Lower leg skin (tissue), 4 donors: Measurements from ENCODE around the gene KLHL42. TPM values are rescaled to one million over a fixed set of nuclear protein-coding genes. Genes with fewer than 3 reads are reported as not detected.

Source experiments
- DNase-seq, 2 donors: peaks; one replicate each; pipeline ENCODE4 v3.0.0-alpha.2; 2019; ENCODE audit warnings: low spot score in 2 of 2
- H3K4me3 ChIP-seq: fragments of 200-600 bp; sonication (generic); 2 replicates; pipeline ENCODE4 v1.5.1; 2017; ENCODE audit warnings: mild to moderate bottlenecking, low read depth; ENCODE audit not compliant: poor library complexity, severe bottlenecking
- CTCF ChIP-seq, 3 donors: fragments of 450-650 bp; IDR thresholded peaks; one replicate each; pipeline ENCODE4 v1.5.1; 2016; ENCODE audit warnings: antibody characterized with exemption in 3 of 3, mild to moderate bottlenecking in 3 of 3, moderate library complexity in 2 of 3
- POLR2A ChIP-seq, 2 donors: fragments of 450-650 bp; IDR thresholded peaks; one replicate each; pipeline ENCODE4 v1.6.1; 2016 to 2017; ENCODE audit warnings: antibody characterized with exemption in 2 of 2, mild to moderate bottlenecking in 1 of 2, moderate library complexity in 1 of 2
- WGBS, 2 donors: methylation state at CpG; one replicate each; pipeline ENCODE4 v1.1.5; 2018; 5-methylcytosine and 5-hydroxymethylcytosine counted together
- intact Hi-C: fragments of 100-400 bp; cut with DNase I; formaldehyde crosslinking; loops from one replicate; pipeline ENCODE4 v1.15.0; 2023; ENCODE audit warnings: low total_unique reads
- total RNA-seq, 4 donors: library from RNA; depleted of rRNA; stranded (reverse); fragments of >200 nt; gene quantifications; one replicate each; pipeline ENCODE4 v1.1.0, GENCODE V29; 2016

The KLHL42 gene
- total RNA-seq, 4 donors from 2014 or later: 12.0 to 21.7 (median 19.8) TPM

GRCh38 chr12:27777141-27777540 lies 2.9 kb upstream of the KLHL42 start:
- H3K4me3 ChIP-seq: no peak overlapping the region
- TF ChIP-seq POLR2A (IDR thresholded peaks at IDR 0.05) (no peak), CTCF (IDR thresholded peaks at IDR 0.05) (no peak)
- no peak for DNase-seq
- WGBS, 2 donors: 77 to 85% methylated on average over 5 of the region's 5 CpGs
- intact Hi-C loops: no loop called here

GRCh38 chr12:27778206-27778605 lies 1.8 kb upstream of the KLHL42 start:
- TF ChIP-seq POLR2A (IDR thresholded peaks at IDR 0.05): no peak
- no peak for TF ChIP-seq CTCF (IDR thresholded peaks at IDR 0.05)
- 66 to 75% methylated on average over 1 of the region's 1 CpG for WGBS, 2 donors

GRCh38 chr12:27779416-27779919 lies 565 bp upstream of the KLHL42 start:
- WGBS, 2 donors: 4 to 9% methylated on average over 13 to 36 of the region's 36 CpGs
- H3K4me3 ChIP-seq: peak overlapping the region; percentile 69
- intact Hi-C loops: no loop called here
- TF ChIP-seq POLR2A (IDR thresholded peaks at IDR 0.05) (no peak), CTCF (IDR thresholded peaks at IDR 0.05) (no peak)
- DNase-seq: peak in 1 of 2 donors; percentile 84

More at GRCh38 chr12:27778206-27778605, 1.8 kb upstream of the KLHL42 start:
- no peak overlapping the region for H3K4me3 ChIP-seq
- DNase-seq: no peak
- intact Hi-C loops: no loop called here

- WGBS, 2 donors: 11 to 20% methylated on average over 20 to 27 of the region's 27 CpGs
- no peak for TF ChIP-seq CTCF (IDR thresholded peaks at IDR 0.05)
- TF ChIP-seq POLR2A (IDR thresholded peaks at IDR 0.05): no peak
- intact Hi-C loops: no loop called here
- DNase-seq: peak in 1 of 2 donors; percentile 90
- H3K4me3 ChIP-seq: peak overlapping the region; percentile 69
These were observed 777 bp downstream of the KLHL42 start for GRCh38 chr12:27780612-27781408.

- no peak overlapping the region for H3K4me3 ChIP-seq
- no peak for TF ChIP-seq POLR2A (IDR thresholded peaks at IDR 0.05)
- no peak for TF ChIP-seq CTCF (IDR thresholded peaks at IDR 0.05)
- WGBS, 2 donors: 66 to 74% methylated on average over 5 of the region's 5 CpGs
- no peak for DNase-seq
- intact Hi-C loops: no loop called here
These were observed 1.6 kb downstream of the KLHL42 start for GRCh38 chr12:27781680-27782079.
